Right atrium auricular region (tissue), 2 donors: ENCODE data around the gene FMNL2. TPM values are rescaled to one million over a fixed set of nuclear protein-coding genes. Genes with fewer than 3 reads are reported as not detected.
"Not testable (repeated sequence)": the region's sequence is repeated elsewhere in the genome, so short reads cannot be mapped to it uniquely, and the experiment has no call there.

Experiments used
- DNase-seq: peaks from one replicate; pipeline ENCODE4 v3.0.0-alpha.2; 2019; ENCODE audit warnings: low spot score
- H3K27ac ChIP-seq, 2 donors: fragments of 200-600 bp; sonication (generic); 1 replicate in 1 of 2; 2 replicates in 1 of 2; pipeline ENCODE4 v1.5.1; 2016 to 2019
- H3K27me3 ChIP-seq, 2 donors: fragments of 200-600 bp; sonication (generic); one replicate each; pipeline versions ENCODE4 v1.5.1 to v1.6.0; 2017 to 2019
- H3K36me3 ChIP-seq: fragments of 200-600 bp; sonication (generic); one replicate; pipeline ENCODE4 v1.5.1; 2016
- H3K4me1 ChIP-seq, 2 donors: fragments of 200-600 bp; sonication (generic); one replicate each; pipeline versions ENCODE4 v1.5.1 to v1.6.0; 2017 to 2019
- H3K4me3 ChIP-seq, 2 donors: fragments of 200-600 bp; sonication (generic); 1 replicate in 1 of 2; 2 replicates in 1 of 2; pipeline ENCODE4 v1.5.1; 2017 to 2019; ENCODE audit warnings: mild to moderate bottlenecking in 1 of 2, moderate library complexity in 1 of 2
- H3K9me3 ChIP-seq, 2 donors: fragments of 200-600 bp; sonication (generic); one replicate each; pipeline ENCODE4 v1.5.1; 2019
- total RNA-seq, 2 donors: library from RNA; depleted of rRNA; stranded (reverse); fragments of >200 nt; gene quantifications; one replicate each; pipeline ENCODE4 v1.1.0, GENCODE V29; 2016
- TF ChIP-seq, protein P1 (sequence below), 2 donors: fragments of 200-600 bp; sonication (generic); IDR thresholded peaks; one replicate each; pipeline ENCODE4 v1.5.1; 2019; ENCODE audit warnings: antibody characterized with exemption in 2 of 2

The FMNL2 gene
- total RNA-seq, 2 donors from 2014 or later = 6.0 to 11.5 TPM

DNA sequence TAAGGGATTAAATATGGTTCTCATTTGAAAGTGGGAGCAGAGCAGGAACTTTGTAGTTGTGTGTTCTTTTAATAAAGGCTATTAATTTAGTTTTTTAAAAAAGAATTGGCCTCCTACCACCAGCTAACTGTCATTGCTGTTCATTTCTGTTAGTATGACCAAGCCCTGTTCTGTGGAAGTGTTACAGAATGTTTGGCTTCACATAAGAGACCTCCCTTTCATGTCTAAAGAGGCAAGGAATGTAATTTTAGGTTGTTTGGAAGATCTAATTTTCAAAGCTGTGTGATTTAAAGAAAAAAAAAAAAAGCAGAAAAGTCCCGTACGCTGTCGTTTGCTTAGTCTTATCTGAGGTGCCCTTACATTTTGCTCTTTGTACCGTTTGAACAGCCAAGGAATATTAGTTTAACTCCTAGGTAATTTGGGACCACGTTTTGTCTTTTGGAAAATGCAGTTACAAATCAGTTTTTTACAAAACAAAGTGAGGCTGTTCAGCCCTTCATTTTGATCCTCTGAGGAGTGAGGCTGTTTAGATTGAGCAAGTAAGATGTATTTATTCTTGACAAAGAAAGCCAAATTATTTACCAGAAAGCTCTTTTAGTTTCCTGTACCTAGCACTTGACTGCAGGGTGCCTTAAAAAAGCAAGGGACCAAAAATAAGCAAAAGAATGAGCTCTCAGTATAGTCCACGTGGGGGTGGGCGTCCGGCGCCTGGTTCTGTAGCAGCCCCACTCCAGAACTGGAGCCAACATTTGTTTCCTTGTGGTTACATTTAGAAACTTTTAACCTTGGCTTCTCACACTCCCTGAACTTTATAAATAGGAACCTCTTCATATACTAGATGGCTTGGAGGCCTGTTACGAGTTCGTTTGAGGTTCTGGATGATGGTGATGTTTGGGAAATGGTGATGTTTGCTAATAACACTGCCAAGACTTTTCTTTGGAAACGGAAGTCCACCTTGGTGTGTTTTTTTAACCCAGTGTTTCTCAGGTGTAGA, 136.2 kb downstream of the FMNL2 start:
- Histone ChIP-seq H3K27me3 (no peaks in the 10 kb centered on the region), H3K36me3 (no peaks in the 10 kb centered on the region), H3K4me3 (no peak overlapping the region), H3K27ac (peak overlapping the region; percentile 9 to 25), H3K4me1 (peaks cover 3 to 35% of the 10 kb centered on the region in 2 donors), H3K9me3 (no peaks in the 10 kb centered on the region)
- DNase-seq = no peak
- TF ChIP-seq, protein P1, sequence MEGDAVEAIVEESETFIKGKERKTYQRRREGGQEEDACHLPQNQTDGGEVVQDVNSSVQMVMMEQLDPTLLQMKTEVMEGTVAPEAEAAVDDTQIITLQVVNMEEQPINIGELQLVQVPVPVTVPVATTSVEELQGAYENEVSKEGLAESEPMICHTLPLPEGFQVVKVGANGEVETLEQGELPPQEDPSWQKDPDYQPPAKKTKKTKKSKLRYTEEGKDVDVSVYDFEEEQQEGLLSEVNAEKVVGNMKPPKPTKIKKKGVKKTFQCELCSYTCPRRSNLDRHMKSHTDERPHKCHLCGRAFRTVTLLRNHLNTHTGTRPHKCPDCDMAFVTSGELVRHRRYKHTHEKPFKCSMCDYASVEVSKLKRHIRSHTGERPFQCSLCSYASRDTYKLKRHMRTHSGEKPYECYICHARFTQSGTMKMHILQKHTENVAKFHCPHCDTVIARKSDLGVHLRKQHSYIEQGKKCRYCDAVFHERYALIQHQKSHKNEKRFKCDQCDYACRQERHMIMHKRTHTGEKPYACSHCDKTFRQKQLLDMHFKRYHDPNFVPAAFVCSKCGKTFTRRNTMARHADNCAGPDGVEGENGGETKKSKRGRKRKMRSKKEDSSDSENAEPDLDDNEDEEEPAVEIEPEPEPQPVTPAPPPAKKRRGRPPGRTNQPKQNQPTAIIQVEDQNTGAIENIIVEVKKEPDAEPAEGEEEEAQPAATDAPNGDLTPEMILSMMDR (IDR thresholded peaks at IDR 0.05) = no peak

DNA sequence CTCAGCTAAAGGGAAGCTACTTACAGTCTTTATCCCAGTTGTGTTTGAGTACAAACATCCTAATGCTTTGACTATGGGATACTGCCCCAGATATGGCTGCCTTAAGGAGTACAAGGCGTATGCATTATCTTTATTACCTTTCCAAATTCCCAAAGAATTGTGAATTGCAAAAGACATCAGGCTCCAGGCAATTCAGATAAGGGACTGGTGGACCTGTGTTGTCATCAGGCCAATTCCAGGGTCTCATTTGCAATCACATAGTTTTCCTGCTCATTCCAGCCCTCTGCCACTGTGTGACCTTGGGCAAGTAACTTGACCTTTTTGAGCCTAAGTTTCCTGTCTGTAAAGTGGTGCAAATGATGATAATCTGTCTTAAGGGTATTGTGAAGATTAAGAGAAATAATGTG, 137.5 kb downstream of the FMNL2 start:
- Histone ChIP-seq H3K9me3 (no peaks in the 10 kb centered on the region), H3K4me1 (peaks cover 3 to 29% of the 10 kb centered on the region in 2 donors), H3K4me3 (no peak overlapping the region), H3K27me3 (no peaks in the 10 kb centered on the region), H3K27ac (no peak overlapping the region), H3K36me3 (no peaks in the 10 kb centered on the region)
- TF ChIP-seq, protein P1 (IDR thresholded peaks at IDR 0.05) = no peak
- DNase-seq = no peak

DNA sequence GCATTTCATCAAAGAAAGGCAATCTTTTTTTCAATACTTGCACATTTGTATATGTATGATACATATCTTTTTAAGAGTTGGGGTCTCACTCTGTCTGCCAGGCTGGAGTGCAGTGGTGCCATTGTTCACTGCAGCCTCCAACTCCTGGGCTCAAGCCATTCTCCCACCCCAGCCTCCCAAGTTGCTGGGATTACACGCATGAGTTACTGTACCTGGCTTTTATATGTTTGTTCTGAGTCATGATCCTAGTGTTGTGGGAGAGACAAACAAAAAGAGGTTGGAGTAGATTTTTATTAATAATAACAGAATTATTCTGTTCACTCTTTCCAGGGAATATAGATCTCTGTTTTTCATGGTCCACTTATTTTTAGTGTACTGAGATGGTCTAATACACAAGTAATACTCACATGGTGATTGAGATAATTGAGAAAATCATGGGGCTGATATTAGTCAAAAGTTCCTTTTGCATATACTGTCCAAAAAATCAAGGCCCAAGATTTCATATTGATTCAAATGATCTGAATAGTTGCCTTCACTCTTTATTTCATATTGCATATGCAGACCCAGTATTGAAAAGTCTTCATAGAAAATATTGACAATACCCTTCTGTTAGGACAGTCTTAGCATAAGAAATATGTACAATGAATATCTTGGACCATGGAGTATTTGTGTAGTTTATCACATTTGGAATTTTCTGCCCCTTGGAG, 138.3 kb downstream of the FMNL2 start:
- TF ChIP-seq, protein P1 (IDR thresholded peaks at IDR 0.05) = no peak
- Histone ChIP-seq H3K27me3 (no peaks in the 10 kb centered on the region), H3K27ac (no peak overlapping the region), H3K4me1 (peaks cover 3 to 26% of the 10 kb centered on the region in 2 donors), H3K4me3 (no peak overlapping the region), H3K9me3 (no peaks in the 10 kb centered on the region), H3K36me3 (no peaks in the 10 kb centered on the region)
- no peak for DNase-seq

DNA sequence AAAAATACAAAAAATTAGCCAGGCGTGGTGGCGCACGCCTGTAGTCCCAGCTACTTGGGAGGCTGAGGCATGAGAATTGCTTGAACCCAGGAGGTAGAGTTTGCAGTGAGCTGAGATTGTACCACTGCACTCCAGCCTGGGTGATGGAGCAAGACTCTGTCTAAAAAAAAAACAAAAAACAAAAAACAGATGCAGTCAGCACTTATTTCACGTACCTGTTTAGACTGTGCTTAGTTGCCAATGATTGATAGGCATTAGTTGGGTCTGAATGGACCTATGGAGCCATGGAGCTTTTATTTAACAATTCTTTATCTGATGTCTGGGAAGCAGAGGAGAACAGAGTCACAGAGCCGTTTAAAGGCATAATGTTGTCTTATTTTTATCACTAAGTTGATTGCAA, 139.5 kb downstream of the FMNL2 start:
- H3K4me1 ChIP-seq = peaks cover 3 to 16% of the 10 kb centered on the region in 2 donors
- H3K27ac ChIP-seq, H3K9me3 ChIP-seq, H3K36me3 ChIP-seq, DNase-seq, H3K4me3 ChIP-seq, H3K27me3 ChIP-seq: not testable (repeated sequence)

GRCh38 chr2:152475982-152476381, 141.0 kb downstream of the FMNL2 start:
- no peak overlapping the region for H3K4me3 ChIP-seq
- H3K4me1 ChIP-seq = peaks cover 3 to 11% of the 10 kb centered on the region in 2 donors
- no peaks in the 10 kb centered on the region for H3K9me3 ChIP-seq
- H3K27me3 ChIP-seq = no peaks in the 10 kb centered on the region
- DNase-seq = no peak
- TF ChIP-seq, protein P1 (IDR thresholded peaks at IDR 0.05) = no peak
- no peaks in the 10 kb centered on the region for H3K36me3 ChIP-seq
- no peak overlapping the region for H3K27ac ChIP-seq
